ENCODE results near the gene IGHMBP2. TPM values are rescaled to one million over a fixed set of nuclear protein-coding genes. Genes with fewer than 3 reads are reported as not detected.

The IGHMBP2 gene
- total RNA-seq, 1 experiment from 2014 or later = 24.0 TPM

- WGBS (ENCODE audit: extremely low coverage, insufficient read length, low lambda C conversion rate) = no CpG with 5 or more reads among the region's 9 CpGs
Observed at GRCh38 chr11:68958211-68958610, 54.5 kb downstream of the IGHMBP2 start.

More at GRCh38 chr11:68958211-68958610, 54.5 kb downstream of the IGHMBP2 start:
- Histone ChIP-seq H3K56ac (ENCODE audit: insufficient read length, low read depth, low read length) (no peak overlapping the region), H3K18ac (ENCODE audit: insufficient read length, low read depth, low read length) (no peak overlapping the region), H3K9ac (ENCODE audit: extremely low read depth, insufficient read length, low read length) (no peak overlapping the region), H3K27me3 (ENCODE audit: insufficient read depth, low read length) (no peaks in the 10 kb centered on the region), H4K8ac (replicated peaks; ENCODE audit: insufficient read length, low read depth, low read length) (no peak overlapping the region), H3T11ph (ENCODE audit: low read length) (no peak overlapping the region), H3K79me1 (ENCODE audit: insufficient read depth, low read depth, low read length, poor library complexity, severe bottlenecking) (no peaks in the 10 kb centered on the region), H3K4ac (ENCODE audit: low read depth, low read length) (no peak overlapping the region), H3K4me1 (ENCODE audit: insufficient read depth, low read length) (no peaks in the 10 kb centered on the region; the same call in 1 of the 2 replicates), H2AFZ (ENCODE audit: low read length) (no peak overlapping the region), H3K9me3 (ENCODE audit: control insufficient read depth, low read depth, low read length) (no peaks in the 10 kb centered on the region), H3K14ac (ENCODE audit: insufficient read depth, low read length) (no peak overlapping the region; the same call in 1 of the 2 replicates), H3K23ac (ENCODE audit: insufficient read length, low read depth, low read length) (no peak overlapping the region), H2BK120ac (ENCODE audit: low read depth, low read length, poor library complexity, severe bottlenecking) (no peak overlapping the region), H4K20me1 (ENCODE audit: control insufficient read depth, insufficient read depth, insufficient read length) (no peaks in the 10 kb centered on the region), H3K23me2 (ENCODE audit: insufficient read length, low read depth, low read length, poor library complexity, severe bottlenecking) (no peaks in the 10 kb centered on the region), H2BK15ac (ENCODE audit: low read depth, low read length) (no peak overlapping the region), H3K79me2 (ENCODE audit: insufficient read depth, low read length) (no peaks in the 10 kb centered on the region), H2BK5ac (ENCODE audit: insufficient read length, low read length) (no peak overlapping the region), H2BK20ac (ENCODE audit: low read depth, low read length, poor library complexity, severe bottlenecking) (no peak overlapping the region), H2BK12ac (ENCODE audit: insufficient read length, low read depth, low read length) (no peak overlapping the region), H2AK5ac (ENCODE audit: insufficient read length, low read length) (no peak overlapping the region), H3K4me2 (ENCODE audit: insufficient read depth, insufficient read length, low read length) (no peak overlapping the region), H4K91ac (ENCODE audit: insufficient read length, low read depth, low read length) (no peak overlapping the region), H4K5ac (ENCODE audit: insufficient read length, low read depth, low read length) (no peak overlapping the region), H3K27ac (ENCODE audit: insufficient read length, low read depth, low read length) (no peak overlapping the region)
- Mint-ChIP-seq H3K4me3 (no peak overlapping the region), H3K9me3 (no peaks in the 10 kb centered on the region; a peak in 2 of 5 replicates), H3K36me3 (ENCODE audit: insufficient read depth in 1 of 3, low read depth in 3 of 3) (no peaks in the 10 kb centered on the region), H3K27ac (no peak overlapping the region; a peak in 1 of 7 replicates), H3K4me1 (peaks cover 4 to 15% of the 10 kb centered on the region in 2 experiments; a peak in 3 of 4 replicates), H3K27me3 (ENCODE audit: low read depth) (no peaks in the 10 kb centered on the region; the same call in 1 of the 2 replicates)
- TF ChIP-seq CTCF (conservative IDR thresholded peaks at IDR 0.05) = no peak
- DNase-seq = no peak
